ENCODE results near the gene PRMT3.
A peak's percentile ranks its signal among the peaks of the same experiment; 100 is the strongest.
"Not testable (repeated sequence)": the region's sequence is repeated elsewhere in the genome, so short reads cannot be mapped to it uniquely, and the experiment has no call there.

Gene PRMT3

GRCh38 chr11:20457934-20458680 lies 70.6 kb downstream of the PRMT3 start:
- DNase-seq: no peak

DNA sequence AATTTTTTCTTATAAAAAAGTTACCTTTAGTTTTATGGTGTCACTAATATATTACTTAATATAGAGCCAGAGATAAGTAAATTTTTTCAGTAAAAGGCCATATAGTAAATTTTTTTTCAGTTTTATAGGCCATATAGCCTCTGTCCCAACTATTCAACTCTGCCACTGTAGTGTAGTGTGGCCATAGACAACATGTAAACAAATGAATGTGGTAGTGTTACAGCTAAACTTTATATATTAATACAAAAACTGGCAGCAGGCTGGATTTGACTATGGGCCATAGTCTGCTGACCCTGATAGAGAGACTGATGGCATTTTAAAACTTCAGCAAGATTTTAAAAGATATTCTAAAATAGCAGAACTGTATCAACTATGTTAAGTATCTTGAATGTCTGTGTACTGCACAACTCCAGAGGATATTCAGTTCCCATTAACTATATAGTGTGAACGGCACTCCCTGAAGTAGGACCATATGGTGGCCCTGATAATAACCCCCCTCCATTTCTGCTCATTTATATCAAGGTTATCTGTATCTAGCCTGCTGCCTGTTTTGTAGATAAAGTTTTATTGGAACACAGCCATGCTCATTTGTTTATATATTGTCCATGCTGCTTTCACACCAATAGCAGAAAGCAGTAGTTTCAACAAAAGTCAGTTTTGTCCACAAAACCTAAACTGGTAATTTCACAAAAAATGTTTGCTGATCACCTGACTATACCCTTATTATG lies 71.6 kb downstream of the PRMT3 start:
- DNase-seq: no peak

DNA sequence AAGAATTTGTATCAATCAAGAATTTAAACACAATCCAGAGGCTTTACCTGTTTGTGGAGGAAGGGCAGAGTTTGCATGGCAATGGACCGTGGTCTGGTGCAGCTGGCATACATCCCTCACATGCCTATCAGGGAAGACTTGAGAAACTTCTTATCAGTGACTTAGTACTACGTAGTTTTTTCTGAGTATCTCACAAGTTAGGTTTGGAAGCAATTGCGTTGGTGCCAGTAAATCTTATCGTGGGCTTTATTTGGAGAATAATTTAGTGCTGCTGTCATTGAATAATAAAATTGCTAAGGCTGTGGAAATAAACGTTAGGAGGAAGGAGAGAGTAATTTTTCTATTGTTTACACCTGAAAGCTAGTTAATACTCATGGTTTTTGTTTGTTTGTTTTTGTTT lies 72.3 kb downstream of the PRMT3 start:
- no peak for DNase-seq

GRCh38 chr11:20464518-20464917 lies 77.0 kb downstream of the PRMT3 start:
- no peak for DNase-seq

DNA sequence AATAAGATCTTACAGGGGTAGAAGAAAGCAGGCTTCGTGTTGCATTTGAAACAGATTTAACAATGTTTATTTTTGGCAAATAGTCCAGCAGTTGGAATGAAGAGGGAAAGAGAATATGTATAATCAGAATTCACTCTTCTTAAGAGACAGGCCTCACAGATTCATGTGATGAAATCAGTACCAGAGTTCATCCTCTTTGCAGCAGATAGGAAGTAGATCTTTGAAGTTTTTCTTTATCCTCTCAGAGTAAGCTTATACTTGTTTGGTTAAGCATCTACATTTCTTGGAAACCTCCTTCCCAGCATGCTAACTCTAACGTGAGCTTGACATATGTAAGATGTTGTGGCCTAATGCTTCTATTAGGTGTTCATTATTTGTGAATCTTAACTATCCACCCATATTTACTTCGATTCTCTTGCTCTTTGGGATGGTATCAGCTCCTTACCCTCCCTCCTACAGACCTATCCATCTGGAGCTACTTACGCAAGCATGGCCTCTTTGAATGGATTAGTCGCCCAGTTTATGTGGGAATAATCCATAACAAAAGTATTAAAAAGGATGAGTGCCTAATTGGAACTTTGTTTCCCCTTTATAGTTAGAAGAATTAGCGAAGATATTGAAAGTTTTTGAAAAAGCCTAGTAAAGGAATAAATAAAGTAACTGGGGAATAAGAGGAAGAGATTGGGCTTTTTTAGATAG lies 80.1 kb downstream of the PRMT3 start:
- DNase-seq: no peak

DNA sequence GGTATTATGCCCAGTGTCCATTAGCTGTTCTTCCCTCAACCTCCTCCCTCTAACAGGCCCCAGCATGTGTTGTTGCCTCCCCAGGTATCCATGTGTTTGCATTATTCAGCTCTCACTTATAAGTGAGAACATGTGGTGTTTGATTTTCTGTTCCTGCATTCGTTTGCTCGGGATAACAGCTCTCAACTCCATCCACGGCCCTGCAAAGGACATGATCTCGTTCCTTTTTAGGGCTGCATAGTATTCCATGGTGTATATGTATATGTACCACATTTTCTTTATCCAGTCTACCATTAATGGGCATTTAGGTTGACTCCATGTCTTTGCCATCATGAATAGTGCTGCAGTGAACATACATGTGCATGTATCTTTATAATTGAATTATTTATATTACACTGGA lies 82.8 kb downstream of the PRMT3 start:
- no peak for DNase-seq

DNA sequence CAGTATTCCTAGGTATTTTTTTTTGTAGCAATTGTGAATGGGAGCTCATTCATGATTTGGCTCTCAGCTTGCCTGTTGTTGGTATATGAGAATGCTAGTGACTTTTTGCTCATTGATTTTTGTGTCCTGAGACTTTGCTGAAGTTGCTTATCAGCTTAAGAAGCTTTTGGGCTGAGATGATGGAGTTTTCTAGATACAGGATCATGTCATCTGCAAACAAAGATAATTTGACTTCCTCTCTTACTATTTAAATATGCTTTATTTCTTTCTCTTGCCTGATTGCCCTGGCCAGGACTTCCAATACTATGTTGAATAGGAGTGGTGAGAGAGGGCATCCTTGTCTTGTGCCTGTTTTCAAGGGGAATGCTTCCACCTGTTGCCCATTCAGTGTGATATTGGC lies 84.4 kb downstream of the PRMT3 start:
- not testable (repeated sequence) for DNase-seq

GRCh38 chr11:20474176-20474881 lies 86.8 kb downstream of the PRMT3 start:
- DNase-seq: peak; percentile 53

DNA sequence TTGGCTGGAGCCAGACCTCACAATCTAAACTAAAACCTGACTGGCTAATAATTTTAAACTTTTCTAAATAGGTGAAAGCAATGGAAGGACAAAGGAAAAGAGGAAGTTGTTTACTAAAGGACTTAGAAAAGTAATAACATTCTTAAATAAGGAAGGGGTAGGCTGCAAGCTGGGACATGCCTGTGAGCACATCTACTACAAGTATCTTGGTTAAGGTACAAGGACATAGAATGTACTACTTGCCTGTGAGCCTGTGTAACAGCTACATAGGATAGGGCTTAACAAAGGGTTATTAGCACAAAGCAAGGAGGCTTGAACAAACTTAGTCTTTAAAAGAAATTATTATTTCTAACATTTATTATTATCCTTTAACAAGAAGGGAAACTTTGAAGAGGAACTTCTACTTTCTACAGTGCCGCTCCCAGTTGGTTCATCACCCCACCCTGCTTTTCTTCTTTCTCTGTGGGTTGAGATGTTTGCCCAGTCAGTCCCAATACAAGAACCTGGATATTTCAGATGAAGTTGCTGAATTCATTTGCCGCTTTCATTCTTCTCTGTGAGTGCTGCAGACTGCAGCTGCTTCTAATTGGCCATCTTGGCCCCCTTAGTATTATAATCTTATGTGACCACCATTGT lies 87.5 kb downstream of the PRMT3 start:
- no peak for DNase-seq

GRCh38 chr11:20477418-20478090 lies 90.0 kb downstream of the PRMT3 start:
- no peak for DNase-seq

- no peak for DNase-seq
Measured at GRCh38 chr11:20479513-20479912, 92.0 kb downstream of the PRMT3 start.

- DNase-seq: no peak
Measured at GRCh38 chr11:20483931-20484330, 96.4 kb downstream of the PRMT3 start.

DNA sequence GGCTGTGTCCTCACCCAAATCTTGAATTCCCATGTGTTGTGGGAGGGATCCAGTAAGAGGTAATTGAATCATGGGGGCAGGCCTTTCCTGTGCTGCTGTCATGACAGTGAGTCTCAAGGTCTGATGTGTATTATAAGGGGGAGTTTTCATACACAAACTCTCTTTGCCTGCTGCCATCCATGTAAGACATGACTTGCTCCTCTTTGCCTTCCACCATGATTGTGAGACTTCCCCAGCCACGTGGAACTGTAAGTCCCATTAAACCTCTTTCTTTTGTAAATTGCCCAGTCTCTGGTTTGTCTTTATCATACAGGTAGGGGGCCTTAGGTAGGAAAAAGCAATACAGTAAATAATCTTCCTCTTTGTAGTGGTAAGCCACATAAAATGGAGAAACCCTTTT lies 96.9 kb downstream of the PRMT3 start:
- DNase-seq: not testable (repeated sequence)

- DNase-seq: peak; percentile 57
Measured at GRCh38 chr11:20488352-20488751, 100.8 kb downstream of the PRMT3 start.

- no peak for DNase-seq
Measured at GRCh38 chr11:20489948-20490347, 102.4 kb downstream of the PRMT3 start.

- no peak for DNase-seq
Measured at GRCh38 chr11:20493340-20493739, 105.8 kb downstream of the PRMT3 start.

DNA sequence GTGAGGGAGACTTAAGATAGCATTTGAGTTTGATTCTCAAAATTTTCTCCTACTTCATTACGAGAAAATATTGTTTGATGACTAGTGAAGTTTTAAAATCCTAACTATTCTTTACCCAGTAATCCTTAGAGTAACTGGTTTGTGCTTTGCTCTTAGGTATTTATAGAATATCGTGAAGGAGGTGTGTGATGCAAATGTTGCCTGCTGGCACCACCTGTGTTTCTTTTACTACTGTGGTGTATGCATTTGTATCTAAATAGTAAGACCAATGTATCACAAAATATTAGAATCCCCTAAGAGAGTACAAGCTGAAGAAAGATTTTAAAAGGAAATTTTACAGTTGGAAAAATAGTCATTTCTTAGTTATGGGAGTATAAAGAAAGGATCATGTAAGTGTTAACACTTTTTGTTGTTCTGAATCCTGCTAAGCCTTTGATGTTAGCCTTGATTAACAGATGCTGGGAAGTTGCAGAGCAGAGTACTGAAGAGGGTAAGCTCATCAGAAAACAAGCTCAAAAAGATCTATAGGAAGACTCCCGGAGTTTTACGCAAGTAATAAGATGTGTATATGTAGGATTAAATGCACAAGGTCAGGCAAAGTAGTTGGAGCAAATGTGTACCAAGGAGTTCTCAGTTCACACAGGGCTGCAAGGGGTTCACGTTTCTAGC lies 109.7 kb downstream of the PRMT3 start:
- no peak for DNase-seq

DNA sequence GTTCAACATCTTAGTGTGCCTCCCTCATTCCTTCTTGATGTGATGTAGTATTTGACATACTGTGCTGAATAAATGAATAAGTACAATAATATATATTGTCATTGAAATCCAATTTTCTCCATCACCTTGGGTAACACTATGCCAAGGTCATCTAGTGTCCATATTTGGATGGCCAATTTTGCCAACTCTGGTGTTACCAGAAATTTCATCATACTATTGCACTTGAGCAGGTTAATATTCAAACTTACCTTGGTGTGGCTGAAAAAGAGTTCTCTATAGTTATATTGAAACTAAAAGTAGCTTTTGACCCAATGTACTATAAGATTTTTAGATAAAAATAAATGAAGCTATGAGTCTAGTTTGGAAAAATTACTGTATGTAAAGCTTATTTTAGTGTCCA lies 113.7 kb downstream of the PRMT3 start:
- DNase-seq: no peak

DNA sequence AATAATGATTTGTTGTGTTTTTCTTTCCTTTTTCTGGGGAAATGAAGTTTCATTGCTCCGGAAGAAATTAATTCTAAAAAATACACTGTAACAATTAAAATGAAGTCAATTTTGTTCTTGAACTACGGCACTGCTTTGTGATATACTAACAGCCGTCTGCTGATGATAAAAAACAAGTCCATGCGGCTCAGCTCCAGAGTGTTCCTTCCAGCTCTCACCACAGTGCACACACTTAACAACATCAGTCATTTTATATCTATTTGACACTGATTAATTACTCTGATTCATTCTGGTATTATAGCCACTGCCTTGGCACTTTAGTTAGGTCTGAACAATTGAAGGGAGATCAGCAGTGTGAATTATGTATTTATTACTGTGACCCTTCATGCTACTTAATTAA lies 114.5 kb downstream of the PRMT3 start:
- peak; percentile 15 for DNase-seq

DNA sequence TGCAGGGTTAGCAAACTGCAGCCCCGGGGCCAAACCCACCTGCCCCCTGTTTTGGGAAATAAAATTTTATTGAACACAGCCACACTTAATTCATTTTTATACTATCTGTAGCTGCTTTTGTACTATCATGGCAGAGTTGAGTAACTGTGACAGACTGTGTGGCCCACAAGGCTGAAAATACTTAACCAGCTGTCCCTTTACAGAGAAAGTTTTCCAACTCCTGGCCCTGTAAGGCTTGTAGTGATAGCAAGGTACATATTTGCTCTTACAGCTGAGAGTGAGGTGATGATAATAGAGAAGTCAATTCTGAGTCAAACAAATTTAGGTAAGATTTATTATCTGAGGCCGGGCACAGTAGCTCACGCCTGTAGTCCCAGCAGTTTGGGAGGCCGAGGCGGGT lies 124.5 kb downstream of the PRMT3 start:
- DNase-seq: no peak

- no peak for DNase-seq
Measured at GRCh38 chr11:20512869-20513268, 125.4 kb downstream of the PRMT3 start.
